Left lung (tissue), 10 donors: ENCODE results near the gene AIFM3. TPM values are rescaled to one million over a fixed set of nuclear protein-coding genes. Genes with fewer than 3 reads are reported as not detected.
A peak's percentile ranks its signal among the peaks of the same experiment; 100 is the strongest.
"Not testable (repeated sequence)": the region's sequence is repeated elsewhere in the genome, so short reads cannot be mapped to it uniquely, and the experiment has no call there.

Experiments
- ATAC-seq: fragments of 200-7000 bp; cut with Tn5 transposase; one replicate; pipeline ENCODE4 v1.9.1; 2020; ENCODE audit warnings: moderate library complexity
- DNase-seq, 4 donors: peaks; one replicate each; pipeline ENCODE4 v3.0.0-alpha.2; 2013 to 2020
- H3K27ac ChIP-seq, 2 donors: fragments of 200-600 bp; sonication (generic) in 1 of 2; one replicate each; pipeline versions ENCODE4 v1.5.0 to v1.8.0; 2020 to 2021
- H3K27me3 ChIP-seq, 2 donors: fragments of 200-600 bp; sonication (generic) in 1 of 2; one replicate each; pipeline versions ENCODE4 v1.5.0 to v1.8.0; 2020 to 2021
- H3K36me3 ChIP-seq, 2 donors: fragments of 200-600 bp; sonication (generic) in 1 of 2; one replicate each; pipeline versions ENCODE4 v1.5.0 to v1.8.0; 2020 to 2021
- H3K4me1 ChIP-seq, 2 donors: fragments of 200-600 bp; one replicate each; pipeline ENCODE4 v1.8.0; 2021
- H3K4me3 ChIP-seq, 2 donors: fragments of 200-600 bp; sonication (generic) in 1 of 2; one replicate each; pipeline versions ENCODE4 v1.5.0 to v1.8.0; 2020 to 2021; ENCODE audit warnings: mild to moderate bottlenecking in 1 of 2
- H3K9me3 ChIP-seq, 2 donors: fragments of 200-600 bp; sonication (generic) in 1 of 2; one replicate each; pipeline versions ENCODE4 v1.5.0 to v1.8.0; 2020 to 2021
- intact Hi-C, 2 donors: fragments of 100-400 bp; cut with DNase I; formaldehyde crosslinking; loops; one replicate each; pipeline versions ENCODE4 v1.11.2 to v1.14.2; 2022
- polyA plus RNA-seq, 6 donors: library from polyadenylated mRNA; unstranded; fragments of 120-200 nt; gene quantifications; one replicate each; pipeline ENCODE4 v1.2.1, GENCODE V29; 2013; ENCODE audit not compliant: insufficient read length in 6 of 6
- total RNA-seq, 2 donors: library from RNA; stranded (reverse); fragmentation: NEBNext Ultra II Directional; extraction: Animal tissue kit (Norgen Biotek cat#: 25700); gene quantifications; one replicate each; pipeline ENCODE4 v1.2.1, GENCODE V29; 2021
- TF ChIP-seq, protein P1 (sequence below), 2 donors: fragments of 200-600 bp; sonication (generic) in 1 of 2; IDR thresholded peaks; one replicate each; pipeline versions ENCODE4 v1.5.0 to v1.8.0; 2021; ENCODE audit warnings: antibody characterized with exemption in 2 of 2
- donor health status: DM: no; HTN: yes; CAD: no.
- donor health status: DM: no; HTN: no; CAD: no.

The AIFM3 gene
- total and polyA plus RNA-seq, 8 donors, result 0.49 to 6.5 (median 1.0) TPM

DNA sequence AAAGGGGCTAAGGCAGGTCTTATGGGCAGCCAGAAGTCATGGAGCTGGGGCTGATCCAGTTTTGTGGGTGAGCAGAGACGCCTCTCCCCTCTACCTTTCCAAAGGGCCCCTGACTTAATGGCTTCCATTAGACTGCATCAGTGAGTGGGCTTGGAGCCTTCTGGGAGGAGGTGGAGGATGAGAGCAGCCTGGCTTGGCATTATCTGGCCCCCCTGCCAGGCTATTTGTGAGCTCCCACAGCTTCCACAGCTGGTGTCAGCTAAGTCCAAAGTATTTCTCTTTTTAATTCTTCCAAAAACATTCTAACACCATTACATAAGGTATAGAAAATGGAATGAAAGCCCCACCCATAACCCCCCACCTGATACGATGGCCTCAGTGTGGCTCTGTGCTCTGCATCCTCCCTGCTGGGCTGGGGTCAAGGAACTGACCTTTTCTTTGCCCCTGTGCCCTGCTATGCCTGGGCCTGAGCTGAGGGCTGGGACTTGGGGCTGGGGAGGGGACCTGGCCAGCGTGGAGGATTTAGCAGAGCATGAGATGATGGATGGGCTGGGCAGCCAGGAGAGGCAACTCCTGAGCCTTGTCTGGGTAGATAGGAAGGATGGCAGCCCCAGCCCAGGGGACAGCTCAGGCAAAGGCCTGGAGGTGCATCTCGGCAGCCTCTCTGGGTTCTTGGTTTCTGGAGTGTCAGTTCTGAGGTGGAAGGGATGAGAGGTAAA lies 4.0 kb downstream of the AIFM3 start:
- peaks cover 0 to 27% of the 10 kb centered on the region in 2 donors for H3K4me1 ChIP-seq
- H3K27me3 ChIP-seq, result peaks cover 0 to 10% of the 10 kb centered on the region in 2 donors
- ATAC-seq, result no peak
- no peak for DNase-seq
- TF ChIP-seq, protein P1, sequence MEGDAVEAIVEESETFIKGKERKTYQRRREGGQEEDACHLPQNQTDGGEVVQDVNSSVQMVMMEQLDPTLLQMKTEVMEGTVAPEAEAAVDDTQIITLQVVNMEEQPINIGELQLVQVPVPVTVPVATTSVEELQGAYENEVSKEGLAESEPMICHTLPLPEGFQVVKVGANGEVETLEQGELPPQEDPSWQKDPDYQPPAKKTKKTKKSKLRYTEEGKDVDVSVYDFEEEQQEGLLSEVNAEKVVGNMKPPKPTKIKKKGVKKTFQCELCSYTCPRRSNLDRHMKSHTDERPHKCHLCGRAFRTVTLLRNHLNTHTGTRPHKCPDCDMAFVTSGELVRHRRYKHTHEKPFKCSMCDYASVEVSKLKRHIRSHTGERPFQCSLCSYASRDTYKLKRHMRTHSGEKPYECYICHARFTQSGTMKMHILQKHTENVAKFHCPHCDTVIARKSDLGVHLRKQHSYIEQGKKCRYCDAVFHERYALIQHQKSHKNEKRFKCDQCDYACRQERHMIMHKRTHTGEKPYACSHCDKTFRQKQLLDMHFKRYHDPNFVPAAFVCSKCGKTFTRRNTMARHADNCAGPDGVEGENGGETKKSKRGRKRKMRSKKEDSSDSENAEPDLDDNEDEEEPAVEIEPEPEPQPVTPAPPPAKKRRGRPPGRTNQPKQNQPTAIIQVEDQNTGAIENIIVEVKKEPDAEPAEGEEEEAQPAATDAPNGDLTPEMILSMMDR (IDR thresholded peaks at IDR 0.05), result no peak
- H3K27ac ChIP-seq, result no peak overlapping the region
- no peak overlapping the region for H3K4me3 ChIP-seq
- intact Hi-C loops, result no loop called here
- H3K36me3 ChIP-seq, result no peaks in the 10 kb centered on the region
- H3K9me3 ChIP-seq, result no peaks in the 10 kb centered on the region

DNA sequence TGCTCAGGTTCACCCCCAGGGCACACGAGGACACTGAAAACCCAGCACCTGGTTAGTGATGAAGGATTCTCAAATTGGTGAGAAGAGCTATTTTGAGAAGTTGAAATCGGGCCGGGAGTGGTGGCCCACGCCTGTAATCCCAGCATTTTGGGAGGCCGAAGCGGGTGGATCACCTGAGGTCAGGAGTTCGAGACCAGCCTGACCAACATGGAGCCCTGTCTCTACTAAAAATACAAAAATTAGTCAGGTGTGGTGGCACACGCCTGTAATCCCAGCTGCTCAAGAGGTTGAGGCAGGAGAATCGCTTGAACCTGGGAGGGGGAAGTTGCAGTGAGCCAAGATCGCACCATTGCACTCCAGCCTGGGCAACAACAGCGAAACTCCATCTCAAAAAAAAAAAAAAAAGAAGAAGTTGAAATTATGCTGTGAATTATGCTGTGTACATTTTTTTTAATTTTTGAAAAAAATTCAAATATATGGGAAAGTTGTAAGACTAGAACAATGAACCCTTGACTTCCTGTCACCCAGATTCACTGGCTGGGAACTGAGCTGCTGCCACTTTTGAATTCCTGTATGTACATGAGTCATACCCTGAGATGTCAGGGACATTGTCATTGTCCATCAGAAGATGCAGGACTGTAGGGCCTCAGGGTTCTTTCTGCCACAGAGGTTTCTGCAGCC lies 5.1 kb downstream of the AIFM3 start:
- DNase-seq, result peak in 1 of 4 donors; percentile 15
- intact Hi-C loops, H3K27me3 ChIP-seq, H3K36me3 ChIP-seq, H3K27ac ChIP-seq, H3K4me3 ChIP-seq, H3K9me3 ChIP-seq: not testable (repeated sequence)
- peaks cover 0 to 26% of the 10 kb centered on the region in 2 donors for H3K4me1 ChIP-seq
- ATAC-seq, result peak; percentile 16

DNA sequence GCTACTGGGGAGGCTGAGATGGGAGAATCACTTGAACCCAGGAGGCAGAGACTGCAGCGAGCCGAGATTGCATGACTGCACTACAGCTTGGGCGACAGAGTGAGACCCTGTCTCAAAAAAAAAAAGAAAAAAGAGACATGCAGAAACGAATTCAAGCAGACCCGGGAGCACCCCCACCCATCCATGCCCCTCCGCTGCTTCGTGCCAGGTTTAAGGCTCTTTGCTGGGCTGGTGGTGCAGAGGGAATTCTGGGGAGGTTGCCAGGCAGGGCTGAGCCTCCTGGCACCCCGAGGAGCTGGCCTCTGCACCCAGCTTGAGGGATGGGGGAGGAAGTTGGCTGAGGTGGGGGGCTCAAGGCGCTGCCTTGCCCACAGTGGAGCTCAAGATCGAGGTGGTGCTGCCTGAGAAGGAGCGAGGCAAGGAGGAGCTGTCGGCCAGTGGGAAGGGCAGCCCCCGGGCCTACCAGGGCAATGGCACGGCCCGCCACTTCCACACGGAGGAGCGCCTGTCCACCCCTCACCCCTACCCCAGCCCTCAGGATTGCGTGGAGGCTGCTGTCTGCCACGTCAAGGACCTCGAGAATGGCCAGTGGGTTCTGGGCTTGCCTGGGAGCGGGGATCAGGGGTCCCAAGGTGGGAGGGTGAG lies 6.0 kb downstream of the AIFM3 start:
- peak in 1 of 4 donors; percentile 55 for DNase-seq
- TF ChIP-seq, protein P1 (IDR thresholded peaks at IDR 0.05), result no peak
- intact Hi-C loops, result no loop called here
- H3K27me3 ChIP-seq, result peaks cover 0 to 10% of the 10 kb centered on the region in 2 donors
- no peaks in the 10 kb centered on the region for H3K9me3 ChIP-seq
- no peak overlapping the region for H3K4me3 ChIP-seq
- no peaks in the 10 kb centered on the region for H3K36me3 ChIP-seq
- H3K27ac ChIP-seq, result no peak overlapping the region
- no peak for ATAC-seq
- peaks cover 0 to 18% of the 10 kb centered on the region in 2 donors for H3K4me1 ChIP-seq

DNA sequence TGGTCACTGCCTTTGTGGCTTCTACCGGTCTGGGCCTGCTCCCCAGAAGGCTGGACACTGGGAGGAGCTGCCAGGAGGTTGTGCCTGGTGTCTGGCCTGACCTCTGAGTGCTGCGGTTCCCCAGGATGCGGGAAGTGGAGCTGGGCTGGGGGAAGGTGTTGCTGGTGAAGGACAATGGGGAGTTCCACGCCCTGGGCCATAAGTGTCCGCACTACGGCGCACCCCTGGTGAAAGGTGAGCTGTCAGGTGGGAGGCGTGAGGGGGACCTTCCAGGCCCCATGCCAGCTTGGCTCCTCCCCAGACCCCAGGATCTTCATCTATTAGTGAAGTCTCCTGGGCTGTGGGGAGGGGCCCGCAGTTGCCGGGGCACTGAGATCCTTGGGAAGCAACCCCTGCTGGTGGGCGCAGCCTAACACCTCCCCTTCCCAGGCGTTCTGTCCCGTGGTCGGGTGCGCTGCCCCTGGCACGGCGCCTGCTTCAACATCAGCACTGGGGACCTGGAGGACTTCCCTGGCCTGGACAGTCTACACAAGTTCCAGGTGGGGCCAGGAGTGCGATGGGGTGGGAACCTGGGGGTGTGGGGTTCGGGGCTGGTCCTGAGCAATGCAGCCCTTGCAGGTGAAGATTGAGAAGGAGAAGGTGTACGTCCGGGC lies 6.7 kb downstream of the AIFM3 start:
- Histone ChIP-seq H3K36me3 (no peaks in the 10 kb centered on the region), H3K27ac (no peak overlapping the region), H3K9me3 (peaks cover 0 to 6% of the 10 kb centered on the region in 2 donors), H3K27me3 (peaks cover 0 to 10% of the 10 kb centered on the region in 2 donors), H3K4me3 (no peak overlapping the region), H3K4me1 (peaks cover 0 to 11% of the 10 kb centered on the region in 2 donors)
- intact Hi-C loops, result no loop called here
- ATAC-seq, result no peak
- peak in 1 of 4 donors; percentile 72 for DNase-seq
- TF ChIP-seq, protein P1 (IDR thresholded peaks at IDR 0.05), result no peak

DNA sequence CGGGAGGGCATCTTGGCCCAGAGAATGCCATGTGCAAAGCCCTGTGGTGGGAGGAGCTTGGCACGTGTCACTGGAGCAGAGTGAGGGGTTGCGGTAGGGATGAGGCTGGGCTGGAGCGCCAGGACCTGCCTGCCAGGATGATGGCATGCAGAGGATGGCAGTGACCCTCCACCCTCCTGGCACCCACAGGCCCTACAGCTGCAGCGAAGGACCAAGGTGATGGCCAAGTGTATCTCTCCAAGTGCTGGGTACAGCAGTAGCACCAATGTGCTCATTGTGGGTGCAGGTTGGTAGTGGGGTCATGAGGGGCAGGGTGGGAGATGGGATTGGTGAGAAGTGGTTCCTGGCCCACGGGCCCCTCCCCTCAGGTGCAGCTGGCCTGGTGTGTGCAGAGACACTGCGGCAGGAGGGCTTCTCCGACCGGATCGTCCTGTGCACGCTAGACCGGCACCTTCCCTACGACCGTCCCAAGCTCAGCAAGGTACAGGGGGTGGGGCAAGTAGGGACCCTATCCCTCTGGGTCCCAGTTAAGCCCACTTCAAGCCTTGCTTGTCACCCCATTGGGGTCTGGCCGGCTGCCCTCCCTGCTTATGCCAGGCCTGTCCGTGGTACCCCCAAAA lies 7.4 kb downstream of the AIFM3 start:
- Histone ChIP-seq H3K4me3 (no peak overlapping the region), H3K27ac (no peak overlapping the region), H3K27me3 (peaks cover 0 to 10% of the 10 kb centered on the region in 2 donors), H3K4me1 (peaks cover 0 to 12% of the 10 kb centered on the region in 2 donors), H3K9me3 (peaks cover 0 to 7% of the 10 kb centered on the region in 2 donors), H3K36me3 (no peaks in the 10 kb centered on the region)
- ATAC-seq, result no peak
- TF ChIP-seq, protein P1 (IDR thresholded peaks at IDR 0.05), result no peak
- intact Hi-C loops, result no loop called here
- DNase-seq, result peak in 1 of 4 donors; percentile 74
